GM12872 (cell line): ENCODE data around the gene SHISAL2A.

Experiments used
- CTCF ChIP-seq: IDR thresholded peaks from 3 replicates; pipeline ENCODE4 v1.5.1; 2011; ENCODE audit warnings: low read depth, mild to moderate bottlenecking, low read length, moderate library complexity; ENCODE audit not compliant: insufficient read depth

The SHISAL2A gene

GRCh38 chr1:52602856-52603600, 29.9 kb upstream of the SHISAL2A start:
- TF ChIP-seq CTCF, result no peak

- no peak for TF ChIP-seq CTCF
These were observed 29.3 kb upstream of the SHISAL2A start for GRCh38 chr1:52603630-52604029.

- no peak for TF ChIP-seq CTCF
These were observed 28.8 kb upstream of the SHISAL2A start for GRCh38 chr1:52604063-52604770.

GRCh38 chr1:52613636-52614373, 19.2 kb upstream of the SHISAL2A start:
- no peak for TF ChIP-seq CTCF

GRCh38 chr1:52614671-52615070, 18.3 kb upstream of the SHISAL2A start:
- TF ChIP-seq CTCF, result no peak

- TF ChIP-seq CTCF, result no peak
These were observed 17.4 kb upstream of the SHISAL2A start for GRCh38 chr1:52615489-52616042.

- no peak for TF ChIP-seq CTCF
These were observed 11.0 kb upstream of the SHISAL2A start for GRCh38 chr1:52621950-52622349.
